Neural cell (in vitro differentiated cells): ENCODE results near the gene PLPP3. TPM values are rescaled to one million over a fixed set of nuclear protein-coding genes. Genes with fewer than 3 reads are reported as not detected.

Experiments used
- H2AFZ ChIP-seq: fragments of 200-600, 300-800 bp; sonication (generic), shearing (Covaris generic); 2 replicates; pipeline ENCODE4 v1.6.0; 2014; ENCODE audit warnings: low read depth, mild to moderate bottlenecking, antibody characterized with exemption, low read length, moderate library complexity
- H3F3A ChIP-seq: fragments of 200-600 bp; shearing (Covaris generic); 2 replicates; pipeline ENCODE4 v1.6.1; 2016; ENCODE audit warnings: mild to moderate bottlenecking, moderate library complexity, mixed read lengths, antibody characterized with exemption, low read length; ENCODE audit not compliant: insufficient read depth, poor library complexity, severe bottlenecking
- H3K27ac ChIP-seq: fragments of 200-600, 300-800 bp; sonication (generic), shearing (Covaris generic); 2 replicates; pipeline ENCODE4 v1.5.1; 2014; ENCODE audit warnings: mild to moderate bottlenecking, low read length, moderate library complexity
- H3K27me3 ChIP-seq: fragments of 300-800, 200-600 bp; sonication (generic), shearing (Covaris generic); 2 replicates; pipeline ENCODE4 v1.6.0; 2014; ENCODE audit warnings: mild to moderate bottlenecking, low read depth, low read length, moderate library complexity; ENCODE audit not compliant: insufficient read depth
- H3K36me3 ChIP-seq: fragments of 300-800, 200-600 bp; sonication (generic), shearing (Covaris generic); 2 replicates; pipeline ENCODE4 v1.5.1; 2014; ENCODE audit warnings: mild to moderate bottlenecking, antibody characterized with exemption, low read length, moderate library complexity; ENCODE audit not compliant: insufficient read depth
- H3K4me2 ChIP-seq: fragments of 300-800, 200-600 bp; sonication (generic), shearing (Covaris generic); 2 replicates; pipeline ENCODE4 v1.6.0; 2014; ENCODE audit warnings: mild to moderate bottlenecking, low read length
- H3K4me3 ChIP-seq: fragments of 300-800, 200-600 bp; sonication (generic), shearing (Covaris generic); 2 replicates; pipeline ENCODE4 v1.5.1; 2014; ENCODE audit warnings: mild to moderate bottlenecking, low read length, moderate library complexity
- H3K79me2 ChIP-seq: fragments of 200-600 bp; shearing (Covaris generic); replicated peaks from 2 replicates; pipeline ENCODE4 v1.6.0; 2014; ENCODE audit warnings: mild to moderate bottlenecking, low read length, moderate library complexity; ENCODE audit not compliant: insufficient read depth
- H3K9ac ChIP-seq: fragments of 300-800, 200-600 bp; sonication (generic), shearing (Covaris generic); 2 replicates; pipeline ENCODE4 v1.6.1; 2016; ENCODE audit warnings: mild to moderate bottlenecking, low read length, mixed read lengths
- H3K9me2 ChIP-seq: fragments of 200-600 bp; shearing (Covaris generic); 2 replicates; pipeline ENCODE4 v1.6.1; 2016; ENCODE audit warnings: mild to moderate bottlenecking, low read length, mixed read lengths; ENCODE audit not compliant: insufficient read depth
- H3K9me3 ChIP-seq: fragments of 200-600, 300-800 bp; sonication (generic), shearing (Covaris generic); 2 replicates; pipeline ENCODE4 v1.6.1; 2016; ENCODE audit warnings: mild to moderate bottlenecking, mixed run types, low read length, moderate library complexity, mixed read lengths
- H4K20me1 ChIP-seq: fragments of 200-600 bp; shearing (Covaris generic); 2 replicates; pipeline ENCODE4 v1.6.1; 2016; ENCODE audit warnings: mild to moderate bottlenecking, mixed run types; ENCODE audit not compliant: insufficient read depth
- EP300 ChIP-seq: fragments of 450-650 bp; conservative IDR thresholded peaks from 2 replicates; pipeline ENCODE4 v1.6.1; 2014; ENCODE audit warnings: antibody characterized with exemption, mild to moderate bottlenecking, moderate library complexity; ENCODE audit not compliant: poor library complexity, severe bottlenecking
- EZH2 ChIP-seq: fragments of 200-600, 300-800 bp; shearing (Covaris generic), sonication (generic); IDR thresholded peaks from 2 replicates; pipeline ENCODE4 v1.6.1; 2014; ENCODE audit warnings: antibody characterized with exemption, low read length, borderline replicate concordance, mild to moderate bottlenecking; ENCODE audit not compliant: insufficient read depth, poor library complexity, severe bottlenecking
- MXI1 ChIP-seq: fragments of 450-650 bp; conservative IDR thresholded peaks from 2 replicates; pipeline ENCODE4 v1.6.1; 2014; ENCODE audit warnings: antibody characterized with exemption, mild to moderate bottlenecking; ENCODE audit not compliant: poor library complexity, severe bottlenecking
- POLR2AphosphoS5 ChIP-seq: IDR thresholded peaks from 2 replicates; pipeline ENCODE4 v1.6.1; 2012
- RAD21 ChIP-seq: fragments of 450-650 bp; conservative IDR thresholded peaks from 2 replicates; pipeline ENCODE4 v1.6.1; 2014; ENCODE audit warnings: antibody characterized with exemption, mild to moderate bottlenecking, moderate library complexity
- SMC3 ChIP-seq: fragments of 450-650 bp; conservative IDR thresholded peaks from 2 replicates; pipeline ENCODE4 v1.6.1; 2014; ENCODE audit warnings: antibody characterized with exemption, mild to moderate bottlenecking, moderate library complexity; ENCODE audit not compliant: poor library complexity
- TAF1 ChIP-seq: IDR thresholded peaks from 2 replicates; pipeline ENCODE4 v1.6.1; 2012; ENCODE audit warnings: low read depth
- polyA plus RNA-seq: library from polyadenylated mRNA; depleted of rRNA; stranded (reverse); fragments of >200 nt; gene quantifications from 2 replicates; pipeline ENCODE4 v1.2.3, GENCODE V29; 2014
- TF ChIP-seq, protein P1 (sequence below): IDR thresholded peaks from 2 replicates; pipeline ENCODE4 v1.6.1; 2012; ENCODE audit warnings: borderline replicate concordance
- TF ChIP-seq, protein P2 (sequence below): fragments of 450-650 bp; IDR thresholded peaks from 2 replicates; pipeline ENCODE4 v1.5.1; 2014; ENCODE audit warnings: antibody characterized with exemption, mild to moderate bottlenecking, moderate library complexity; ENCODE audit not compliant: poor library complexity, severe bottlenecking

Gene PLPP3
- polyA plus RNA-seq, 1 donor from 2014 or later = 2.1 TPM

DNA sequence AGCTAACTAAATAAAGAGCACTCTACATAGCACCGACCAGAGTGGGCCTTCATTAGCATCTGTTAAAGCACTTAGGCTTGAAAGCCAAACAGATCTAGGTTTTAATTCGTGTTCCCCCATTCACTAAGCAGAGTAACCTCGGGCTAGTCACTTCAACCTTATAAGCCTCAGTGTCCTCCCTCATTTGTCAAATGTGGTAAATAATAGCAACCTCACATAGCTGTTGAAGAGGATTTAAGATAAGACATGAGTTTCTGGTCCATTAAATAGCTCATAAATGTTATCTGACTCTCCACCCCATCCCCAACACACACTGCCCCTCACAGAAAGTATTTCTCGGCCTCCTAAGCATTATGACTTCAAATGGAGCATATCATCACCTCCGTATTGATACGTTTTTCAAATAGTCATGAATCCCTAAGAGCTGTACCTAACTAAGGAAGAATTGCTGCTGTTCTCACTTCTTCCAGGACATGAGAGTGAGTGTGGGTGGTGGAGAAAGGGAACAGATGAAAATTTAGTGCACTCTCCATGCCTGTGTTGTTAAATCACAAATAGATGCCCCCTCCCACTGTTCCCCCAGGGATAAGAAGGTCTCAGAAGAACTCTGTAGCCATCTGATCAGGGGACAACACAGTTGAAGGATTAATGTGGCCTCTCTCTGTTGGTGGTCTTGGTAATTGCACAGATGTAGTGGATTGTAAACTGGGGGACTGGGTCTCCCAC is 47.6 kb downstream of the PLPP3 start (continued):
- TF ChIP-seq EZH2 (no peak), RAD21 (no peak), TAF1 (no peak), SMC3 (no peak)

DNA sequence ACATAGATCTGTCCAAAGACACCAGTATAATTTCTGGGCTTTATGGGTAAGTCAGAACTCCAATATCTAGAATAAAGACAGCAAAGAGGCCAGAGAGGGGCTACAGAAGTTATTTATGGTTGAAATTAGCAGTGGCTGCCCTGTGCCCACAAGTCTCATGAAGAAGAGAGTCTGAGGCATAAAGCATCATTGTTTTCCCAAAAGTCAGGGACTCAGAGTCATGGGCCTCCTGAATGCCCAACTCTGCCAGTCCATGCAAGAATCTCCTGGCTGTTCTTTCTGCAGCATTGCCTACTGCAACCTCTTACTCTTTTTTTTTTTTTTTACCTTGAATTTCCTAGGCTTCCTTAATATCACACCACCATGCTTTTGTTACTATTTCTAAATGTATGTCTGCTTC is 49.6 kb downstream of the PLPP3 start:
- H2AFZ ChIP-seq = no peak overlapping the region
- no peaks in the 10 kb centered on the region for H3K9me2 ChIP-seq
- TF ChIP-seq RAD21 (no peak), MXI1 (no peak), EP300 (no peak), EZH2 (no peak), TAF1 (no peak), SMC3 (no peak), POLR2AphosphoS5 (no peak)
- TF ChIP-seq, protein P1, sequence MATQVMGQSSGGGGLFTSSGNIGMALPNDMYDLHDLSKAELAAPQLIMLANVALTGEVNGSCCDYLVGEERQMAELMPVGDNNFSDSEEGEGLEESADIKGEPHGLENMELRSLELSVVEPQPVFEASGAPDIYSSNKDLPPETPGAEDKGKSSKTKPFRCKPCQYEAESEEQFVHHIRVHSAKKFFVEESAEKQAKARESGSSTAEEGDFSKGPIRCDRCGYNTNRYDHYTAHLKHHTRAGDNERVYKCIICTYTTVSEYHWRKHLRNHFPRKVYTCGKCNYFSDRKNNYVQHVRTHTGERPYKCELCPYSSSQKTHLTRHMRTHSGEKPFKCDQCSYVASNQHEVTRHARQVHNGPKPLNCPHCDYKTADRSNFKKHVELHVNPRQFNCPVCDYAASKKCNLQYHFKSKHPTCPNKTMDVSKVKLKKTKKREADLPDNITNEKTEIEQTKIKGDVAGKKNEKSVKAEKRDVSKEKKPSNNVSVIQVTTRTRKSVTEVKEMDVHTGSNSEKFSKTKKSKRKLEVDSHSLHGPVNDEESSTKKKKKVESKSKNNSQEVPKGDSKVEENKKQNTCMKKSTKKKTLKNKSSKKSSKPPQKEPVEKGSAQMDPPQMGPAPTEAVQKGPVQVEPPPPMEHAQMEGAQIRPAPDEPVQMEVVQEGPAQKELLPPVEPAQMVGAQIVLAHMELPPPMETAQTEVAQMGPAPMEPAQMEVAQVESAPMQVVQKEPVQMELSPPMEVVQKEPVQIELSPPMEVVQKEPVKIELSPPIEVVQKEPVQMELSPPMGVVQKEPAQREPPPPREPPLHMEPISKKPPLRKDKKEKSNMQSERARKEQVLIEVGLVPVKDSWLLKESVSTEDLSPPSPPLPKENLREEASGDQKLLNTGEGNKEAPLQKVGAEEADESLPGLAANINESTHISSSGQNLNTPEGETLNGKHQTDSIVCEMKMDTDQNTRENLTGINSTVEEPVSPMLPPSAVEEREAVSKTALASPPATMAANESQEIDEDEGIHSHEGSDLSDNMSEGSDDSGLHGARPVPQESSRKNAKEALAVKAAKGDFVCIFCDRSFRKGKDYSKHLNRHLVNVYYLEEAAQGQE = no peak
- TF ChIP-seq, protein P2, sequence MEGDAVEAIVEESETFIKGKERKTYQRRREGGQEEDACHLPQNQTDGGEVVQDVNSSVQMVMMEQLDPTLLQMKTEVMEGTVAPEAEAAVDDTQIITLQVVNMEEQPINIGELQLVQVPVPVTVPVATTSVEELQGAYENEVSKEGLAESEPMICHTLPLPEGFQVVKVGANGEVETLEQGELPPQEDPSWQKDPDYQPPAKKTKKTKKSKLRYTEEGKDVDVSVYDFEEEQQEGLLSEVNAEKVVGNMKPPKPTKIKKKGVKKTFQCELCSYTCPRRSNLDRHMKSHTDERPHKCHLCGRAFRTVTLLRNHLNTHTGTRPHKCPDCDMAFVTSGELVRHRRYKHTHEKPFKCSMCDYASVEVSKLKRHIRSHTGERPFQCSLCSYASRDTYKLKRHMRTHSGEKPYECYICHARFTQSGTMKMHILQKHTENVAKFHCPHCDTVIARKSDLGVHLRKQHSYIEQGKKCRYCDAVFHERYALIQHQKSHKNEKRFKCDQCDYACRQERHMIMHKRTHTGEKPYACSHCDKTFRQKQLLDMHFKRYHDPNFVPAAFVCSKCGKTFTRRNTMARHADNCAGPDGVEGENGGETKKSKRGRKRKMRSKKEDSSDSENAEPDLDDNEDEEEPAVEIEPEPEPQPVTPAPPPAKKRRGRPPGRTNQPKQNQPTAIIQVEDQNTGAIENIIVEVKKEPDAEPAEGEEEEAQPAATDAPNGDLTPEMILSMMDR = no peak
- no peaks in the 10 kb centered on the region for H3K36me3 ChIP-seq
- no peak overlapping the region for H3K27ac ChIP-seq
- H3K9me3 ChIP-seq = no peaks in the 10 kb centered on the region
- no peaks in the 10 kb centered on the region for H3F3A ChIP-seq
- H3K27me3 ChIP-seq = no peaks in the 10 kb centered on the region
- no peak overlapping the region for H3K9ac ChIP-seq
- H4K20me1 ChIP-seq = no peaks in the 10 kb centered on the region
- no peak overlapping the region for H3K4me3 ChIP-seq
- no peak overlapping the region for H3K4me2 ChIP-seq
- no peaks in the 10 kb centered on the region for H3K79me2 ChIP-seq

DNA sequence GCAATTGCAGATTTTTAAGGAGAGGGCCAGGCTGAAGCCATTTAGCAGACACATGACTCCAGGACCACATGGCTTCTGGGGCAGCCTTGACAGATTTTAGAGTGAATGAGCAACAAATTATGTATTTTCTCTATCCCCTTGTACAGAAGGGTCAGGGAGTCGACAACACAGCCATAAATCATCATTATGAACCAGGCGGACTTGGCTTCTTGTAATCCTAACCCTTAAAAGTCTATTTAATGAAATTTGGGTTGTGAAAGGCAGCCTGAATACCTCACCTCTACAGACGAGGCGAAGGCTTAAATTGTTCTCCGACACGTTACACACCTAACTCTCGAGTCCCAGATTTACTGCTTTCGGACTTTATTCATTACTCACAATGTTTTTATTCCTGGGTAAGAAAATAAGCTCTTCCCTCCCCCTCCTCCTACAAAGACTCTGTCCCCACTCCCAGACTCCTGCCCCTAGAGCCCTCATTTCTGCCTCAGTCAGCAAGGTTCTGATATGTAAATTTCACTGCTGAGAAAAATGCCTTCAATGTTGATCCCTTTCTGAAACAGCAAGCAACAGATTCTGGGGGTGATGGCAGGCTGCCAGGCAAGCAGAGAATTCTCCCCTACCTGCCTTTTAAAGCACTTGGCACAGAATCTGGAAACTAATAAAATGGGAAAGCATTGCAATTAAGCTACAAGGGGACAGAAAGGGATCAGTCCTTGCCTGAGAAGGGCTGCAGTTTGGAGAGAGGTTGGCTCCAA is 51.6 kb downstream of the PLPP3 start:
- Histone ChIP-seq H3F3A (no peaks in the 10 kb centered on the region), H3K9ac (no peak overlapping the region), H4K20me1 (no peaks in the 10 kb centered on the region), H3K9me3 (no peaks in the 10 kb centered on the region), H3K79me2 (no peaks in the 10 kb centered on the region), H3K27ac (no peak overlapping the region), H3K4me2 (no peak overlapping the region), H3K9me2 (no peaks in the 10 kb centered on the region), H3K4me3 (no peak overlapping the region), H3K36me3 (no peaks in the 10 kb centered on the region), H2AFZ (peak overlapping the region; percentile 14), H3K27me3 (no peaks in the 10 kb centered on the region)
- TF ChIP-seq RAD21 (no peak), EZH2 (no peak), POLR2AphosphoS5 (no peak), SMC3 (no peak), TAF1 (no peak), EP300 (no peak), MXI1 (no peak)
- TF ChIP-seq, protein P1 = no peak
- TF ChIP-seq, protein P2 = no peak
